Stomach (tissue), 9 donors: ENCODE data around the gene SMIM8. TPM values are rescaled to one million over a fixed set of nuclear protein-coding genes. Genes with fewer than 3 reads are reported as not detected.

Experiments
- DNase-seq, 2 donors: peaks; one replicate each; pipeline versions ENCODE4 v3.0.0 to v3.0.0-alpha.2; 2013 to 2019
- H3K27ac ChIP-seq, 5 donors: fragments of 200-600 bp in 4 of 5; sonication (generic) in 4 of 5; one replicate each; pipeline ENCODE4 v1.5.1; 2013 to 2019; ENCODE audit warnings: mild to moderate bottlenecking in 1 of 5, moderate library complexity in 1 of 5
- H3K27me3 ChIP-seq, 3 donors: fragments of 200-600 bp; sonication (generic); one replicate each; pipeline ENCODE4 v1.5.1; 2017 to 2019; ENCODE audit warnings: mixed run types in 1 of 3
- H3K36me3 ChIP-seq, 4 donors: fragments of 200-600 bp; sonication (generic); 1 replicate in 3 of 4; 2 replicates in 1 of 4; pipeline ENCODE4 v1.5.1; 2016 to 2019
- H3K4me1 ChIP-seq, 4 donors: fragments of 200-600 bp; sonication (generic); one replicate each; pipeline ENCODE4 v1.5.1; 2016 to 2019
- H3K4me3 ChIP-seq, 4 donors: fragments of 200-600 bp; sonication (generic) in 3 of 4; one replicate each; pipeline ENCODE4 v1.5.1; 2016 to 2019; ENCODE audit warnings: mild to moderate bottlenecking in 1 of 4
- H3K9me3 ChIP-seq, 4 donors: fragments of 200-600 bp; sonication (generic); one replicate each; pipeline ENCODE4 v1.5.1; 2016 to 2019
- CTCF ChIP-seq, 7 experiments: fragments of 450-650 bp in 4 of 7; fragments of 200-600 bp in 3 of 7; sonication (generic) in 3 of 7; IDR thresholded peaks; one replicate each; pipeline ENCODE4 v1.5.1; 2016 to 2019; ENCODE audit warnings: antibody characterized with exemption in 7 of 7, control low read depth in 2 of 7, mild to moderate bottlenecking in 1 of 7
- EP300 ChIP-seq: sonication (generic); formaldehyde crosslinking; IDR thresholded peaks from one replicate; pipeline ENCODE4 v1.6.1; 2017; ENCODE audit warnings: antibody characterized with exemption
- POLR2A ChIP-seq, 4 donors: fragments of 450-650 bp; IDR thresholded peaks; one replicate each; pipeline ENCODE4 v1.6.1; 2016; ENCODE audit warnings: antibody characterized with exemption in 4 of 4, control low read depth in 2 of 4, mild to moderate bottlenecking in 1 of 4, moderate library complexity in 1 of 4
- POLR2AphosphoS5 ChIP-seq, 3 donors: sonication (generic); formaldehyde crosslinking; IDR thresholded peaks; one replicate each; pipeline ENCODE4 v1.6.1; 2016; ENCODE audit warnings: antibody characterized with exemption in 3 of 3
- WGBS, 5 donors: extraction: QIAGEN DNeasy Blood & Tissue Kit in 3 of 5; methylation state at CpG; one replicate each; pipeline versions ENCODE4 v1.1.5 to v1.1.7; 2013 to 2018; 5-methylcytosine and 5-hydroxymethylcytosine counted together
- intact Hi-C: fragments of 100-400 bp; cut with DNase I; formaldehyde crosslinking; loops from one replicate; pipeline ENCODE4 v1.15.1; 2023; ENCODE audit warnings: low total_unique reads
- polyA plus RNA-seq, 3 donors: library from polyadenylated mRNA; stranded (reverse); fragments of 200-250 nt; gene quantifications; one replicate each; pipeline ENCODE4 v1.2.3, GENCODE V29; 2013
- total RNA-seq, 5 donors: library from RNA; depleted of rRNA; stranded (reverse); fragments of >200 nt; gene quantifications; one replicate each; pipeline versions ENCODE4 v1.1.0 to v1.2.3, GENCODE V29; 2014 to 2016
- donor health status: healthy with polysubstance abuse.
- donor health status: Bipolar disorder and iron deficiency.
- donor health status: healthy.

The SMIM8 gene
- total and polyA plus RNA-seq, 8 donors, result 0.87 to 25.2 (median 5.5) TPM

- no peak overlapping the region for H3K4me3 ChIP-seq
- no peaks in the 10 kb centered on the region for H3K36me3 ChIP-seq
- no peak overlapping the region for H3K27ac ChIP-seq
- TF ChIP-seq CTCF (IDR thresholded peaks at IDR 0.05) (no peak), EP300 (no peak), POLR2A (IDR thresholded peaks at IDR 0.05) (no peak), POLR2AphosphoS5 (IDR thresholded peaks at IDR 0.05) (no peak)
- DNase-seq, result no peak
- intact Hi-C loops, result no loop called here
- no peaks in the 10 kb centered on the region for H3K9me3 ChIP-seq
- no peaks in the 10 kb centered on the region for H3K27me3 ChIP-seq
- no peaks in the 10 kb centered on the region for H3K4me1 ChIP-seq
Observed at GRCh38 chr6:87350516-87350915, 28.1 kb downstream of the SMIM8 start.

DNA sequence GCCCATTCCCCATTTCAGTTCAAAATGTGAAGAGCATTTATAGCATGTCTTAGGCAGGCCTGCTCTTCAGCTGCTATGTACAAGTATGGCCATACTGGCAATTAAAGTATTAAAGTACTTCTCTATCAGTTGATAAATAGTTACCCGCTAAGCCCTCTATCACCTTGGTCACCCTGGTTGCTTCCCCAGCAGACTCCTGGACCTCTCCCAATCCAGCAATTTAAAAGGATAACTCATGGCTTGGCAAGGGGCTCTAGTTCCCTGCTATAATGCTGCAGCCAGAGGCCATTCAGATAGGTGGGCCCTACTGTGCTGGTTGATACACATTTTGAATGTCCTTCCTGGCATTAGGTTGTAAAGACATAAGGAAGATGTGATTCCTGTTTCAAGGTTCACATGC is 29.2 kb downstream of the SMIM8 start:
- intact Hi-C loops, result no loop called here
- H3K4me1 ChIP-seq, result no peaks in the 10 kb centered on the region
- no peaks in the 10 kb centered on the region for H3K27me3 ChIP-seq
- H3K36me3 ChIP-seq, result no peaks in the 10 kb centered on the region
- no peaks in the 10 kb centered on the region for H3K9me3 ChIP-seq
- TF ChIP-seq POLR2A (IDR thresholded peaks at IDR 0.05) (no peak), POLR2AphosphoS5 (IDR thresholded peaks at IDR 0.05) (no peak)
- no peak overlapping the region for H3K27ac ChIP-seq
- DNase-seq, result no peak
- H3K4me3 ChIP-seq, result no peak overlapping the region
- WGBS, 5 donors, result 83 to 100% (median 96%) methylated on average over 1 of the region's 1 CpG

GRCh38 chr6:87356181-87356580 is 33.8 kb downstream of the SMIM8 start:
- Histone ChIP-seq H3K27ac (no peak overlapping the region), H3K9me3 (no peaks in the 10 kb centered on the region), H3K4me3 (no peak overlapping the region), H3K27me3 (no peaks in the 10 kb centered on the region), H3K36me3 (no peaks in the 10 kb centered on the region), H3K4me1 (no peaks in the 10 kb centered on the region)
- no peak for DNase-seq
- no peak for TF ChIP-seq POLR2A (IDR thresholded peaks at IDR 0.05)
- no peak for TF ChIP-seq CTCF (IDR thresholded peaks at IDR 0.05)
- no peak for TF ChIP-seq EP300
- no peak for TF ChIP-seq POLR2AphosphoS5 (IDR thresholded peaks at IDR 0.05)
- intact Hi-C loops, result no loop called here
- WGBS, 5 donors, result 89 to 95% (median 92%) methylated on average over 4 of the region's 4 CpGs

DNA sequence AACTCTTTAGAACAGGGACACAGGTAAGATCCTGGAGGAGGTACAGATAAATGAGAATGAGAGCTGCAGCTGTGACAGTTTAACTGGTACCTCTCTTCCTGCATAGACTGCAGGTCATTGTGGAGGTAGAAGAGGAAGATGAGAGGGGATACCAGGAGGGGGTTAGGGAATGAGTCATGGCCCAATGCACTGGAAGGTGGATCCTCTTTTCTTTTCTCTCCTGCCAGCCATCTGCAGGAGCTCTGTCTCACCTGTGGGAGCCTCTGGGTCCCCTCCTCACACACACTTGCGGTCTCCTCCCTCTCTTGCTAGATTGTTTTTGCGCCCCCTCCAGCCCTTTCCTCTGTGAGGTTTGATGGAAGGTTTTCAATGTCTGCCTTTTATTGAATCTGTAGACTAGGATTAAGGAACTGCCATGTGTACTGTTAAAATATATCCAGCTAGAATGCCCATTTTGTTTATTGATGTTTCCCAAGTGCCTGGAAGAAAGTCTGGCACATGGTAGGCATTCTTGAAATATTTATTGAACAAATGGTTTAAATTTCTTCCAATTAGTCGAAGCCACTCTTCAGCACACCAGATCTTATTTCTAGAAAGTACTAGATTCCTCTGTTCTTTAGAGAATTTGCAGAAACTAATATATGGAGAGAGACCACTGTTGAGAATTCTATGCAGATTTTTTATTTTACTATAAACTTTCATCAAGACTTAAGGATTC is 35.2 kb downstream of the SMIM8 start:
- H3K27me3 ChIP-seq, result no peaks in the 10 kb centered on the region

More for the DNA sequence above, 35.2 kb downstream of the SMIM8 start:
- DNase-seq, result no peak
- 88 to 99% (median 93%) methylated on average over 3 of the region's 3 CpGs for WGBS, 5 donors
- no peaks in the 10 kb centered on the region for H3K4me1 ChIP-seq
- no peaks in the 10 kb centered on the region for H3K36me3 ChIP-seq
- H3K4me3 ChIP-seq, result no peak overlapping the region
- intact Hi-C loops, result no loop called here
- no peak overlapping the region for H3K27ac ChIP-seq
- TF ChIP-seq POLR2AphosphoS5 (IDR thresholded peaks at IDR 0.05), result no peak
- TF ChIP-seq CTCF (IDR thresholded peaks at IDR 0.05), result no peak
- no peak for TF ChIP-seq EP300
- no peak for TF ChIP-seq POLR2A (IDR thresholded peaks at IDR 0.05)
- no peaks in the 10 kb centered on the region for H3K9me3 ChIP-seq
